Measurements from ENCODE around the gene SNAP23. TPM values are rescaled to one million over a fixed set of nuclear protein-coding genes. Genes with fewer than 3 reads are reported as not detected.

The SNAP23 gene
- polyA plus RNA-seq, 1 donor from 2014 or later = 40.7 TPM

- Histone ChIP-seq H4K20me1 (ENCODE audit: insufficient read depth) (no peaks in the 10 kb centered on the region), H3K9me2 (ENCODE audit: insufficient read depth, low read length) (no peaks in the 10 kb centered on the region), H3K4me2 (ENCODE audit: low read length) (no peak overlapping the region), H3K27ac (ENCODE audit: low read length) (no peak overlapping the region), H3K79me2 (replicated peaks; ENCODE audit: insufficient read depth, low read length) (no peaks in the 10 kb centered on the region), H3F3A (ENCODE audit: insufficient read depth, low read length, poor library complexity, severe bottlenecking) (no peaks in the 10 kb centered on the region), H3K9me3 (ENCODE audit: low read length) (no peaks in the 10 kb centered on the region), H3K4me3 (ENCODE audit: low read length) (no peak overlapping the region), H3K9ac (ENCODE audit: low read length) (no peak overlapping the region), H3K36me3 (ENCODE audit: insufficient read depth, low read length) (no peaks in the 10 kb centered on the region), H2AFZ (ENCODE audit: low read depth, low read length) (no peak overlapping the region), H3K27me3 (ENCODE audit: insufficient read depth, low read depth, low read length) (no peaks in the 10 kb centered on the region)
- TF ChIP-seq EP300 (conservative IDR thresholded peaks at IDR 0.05; ENCODE audit: poor library complexity, severe bottlenecking) (no peak), REST (IDR thresholded peaks at IDR 0.05; ENCODE audit: borderline replicate concordance) (no peak), MXI1 (conservative IDR thresholded peaks at IDR 0.05; ENCODE audit: poor library complexity, severe bottlenecking) (no peak), SMC3 (conservative IDR thresholded peaks at IDR 0.05; ENCODE audit: poor library complexity) (no peak), POLR2AphosphoS5 (IDR thresholded peaks at IDR 0.05) (no peak), CTCF (IDR thresholded peaks at IDR 0.05; ENCODE audit: poor library complexity, severe bottlenecking) (no peak), TAF1 (IDR thresholded peaks at IDR 0.05; ENCODE audit: low read depth) (no peak), RAD21 (conservative IDR thresholded peaks at IDR 0.05) (no peak)
These were observed 38.9 kb upstream of the SNAP23 start for GRCh38 chr15:42456531-42456930.

GRCh38 chr15:42456971-42457370 lies 38.5 kb upstream of the SNAP23 start:
- no peaks in the 10 kb centered on the region for H3K36me3 ChIP-seq (ENCODE audit: insufficient read depth, low read length)
- TF ChIP-seq RAD21 (conservative IDR thresholded peaks at IDR 0.05) = no peak
- no peak for TF ChIP-seq CTCF (IDR thresholded peaks at IDR 0.05; ENCODE audit: poor library complexity, severe bottlenecking)
- TF ChIP-seq REST (IDR thresholded peaks at IDR 0.05; ENCODE audit: borderline replicate concordance) = no peak
- no peak for TF ChIP-seq EP300 (conservative IDR thresholded peaks at IDR 0.05; ENCODE audit: poor library complexity, severe bottlenecking)
- TF ChIP-seq TAF1 (IDR thresholded peaks at IDR 0.05; ENCODE audit: low read depth) = no peak
- no peak for TF ChIP-seq SMC3 (conservative IDR thresholded peaks at IDR 0.05; ENCODE audit: poor library complexity)
- TF ChIP-seq EZH2 (IDR thresholded peaks at IDR 0.05; ENCODE audit: borderline replicate concordance, insufficient read depth, low read length, poor library complexity, severe bottlenecking) = no peak
- no peak for TF ChIP-seq POLR2AphosphoS5 (IDR thresholded peaks at IDR 0.05)
- no peak for TF ChIP-seq MXI1 (conservative IDR thresholded peaks at IDR 0.05; ENCODE audit: poor library complexity, severe bottlenecking)
- H4K20me1 ChIP-seq (ENCODE audit: insufficient read depth) = no peaks in the 10 kb centered on the region
- H3K4me2 ChIP-seq (ENCODE audit: low read length) = no peak overlapping the region
- H3K9ac ChIP-seq (ENCODE audit: low read length) = no peak overlapping the region
- H3K27me3 ChIP-seq (ENCODE audit: insufficient read depth, low read depth, low read length) = no peaks in the 10 kb centered on the region
- H3F3A ChIP-seq (ENCODE audit: insufficient read depth, low read length, poor library complexity, severe bottlenecking) = no peaks in the 10 kb centered on the region
- H3K79me2 ChIP-seq (replicated peaks; ENCODE audit: insufficient read depth, low read length) = no peaks in the 10 kb centered on the region
- H3K4me3 ChIP-seq (ENCODE audit: low read length) = no peak overlapping the region
- H3K9me2 ChIP-seq (ENCODE audit: insufficient read depth, low read length) = no peaks in the 10 kb centered on the region
- H2AFZ ChIP-seq (ENCODE audit: low read depth, low read length) = no peak overlapping the region
- no peak overlapping the region for H3K27ac ChIP-seq (ENCODE audit: low read length)
- no peaks in the 10 kb centered on the region for H3K9me3 ChIP-seq (ENCODE audit: low read length)
